Neural cell (in vitro differentiated cells): ENCODE results near the gene ZC3H8. TPM values are rescaled to one million over a fixed set of nuclear protein-coding genes. Genes with fewer than 3 reads are reported as not detected.

ENCODE experiments used
- H2AFZ ChIP-seq: fragments of 200-600, 300-800 bp; sonication (generic), shearing (Covaris generic); 2 replicates; pipeline ENCODE4 v1.6.0; 2014; ENCODE audit warnings: low read depth, mild to moderate bottlenecking, antibody characterized with exemption, low read length, moderate library complexity
- H3F3A ChIP-seq: fragments of 200-600 bp; shearing (Covaris generic); 2 replicates; pipeline ENCODE4 v1.6.1; 2016; ENCODE audit warnings: mild to moderate bottlenecking, moderate library complexity, mixed read lengths, antibody characterized with exemption, low read length; ENCODE audit not compliant: insufficient read depth, poor library complexity, severe bottlenecking
- H3K27ac ChIP-seq: fragments of 200-600, 300-800 bp; sonication (generic), shearing (Covaris generic); 2 replicates; pipeline ENCODE4 v1.5.1; 2014; ENCODE audit warnings: mild to moderate bottlenecking, low read length, moderate library complexity
- H3K27me3 ChIP-seq: fragments of 300-800, 200-600 bp; sonication (generic), shearing (Covaris generic); 2 replicates; pipeline ENCODE4 v1.6.0; 2014; ENCODE audit warnings: mild to moderate bottlenecking, low read depth, low read length, moderate library complexity; ENCODE audit not compliant: insufficient read depth
- H3K36me3 ChIP-seq: fragments of 300-800, 200-600 bp; sonication (generic), shearing (Covaris generic); 2 replicates; pipeline ENCODE4 v1.5.1; 2014; ENCODE audit warnings: mild to moderate bottlenecking, antibody characterized with exemption, low read length, moderate library complexity; ENCODE audit not compliant: insufficient read depth
- H3K4me2 ChIP-seq: fragments of 300-800, 200-600 bp; sonication (generic), shearing (Covaris generic); 2 replicates; pipeline ENCODE4 v1.6.0; 2014; ENCODE audit warnings: mild to moderate bottlenecking, low read length
- H3K4me3 ChIP-seq: fragments of 300-800, 200-600 bp; sonication (generic), shearing (Covaris generic); 2 replicates; pipeline ENCODE4 v1.5.1; 2014; ENCODE audit warnings: mild to moderate bottlenecking, low read length, moderate library complexity
- H3K79me2 ChIP-seq: fragments of 200-600 bp; shearing (Covaris generic); replicated peaks from 2 replicates; pipeline ENCODE4 v1.6.0; 2014; ENCODE audit warnings: mild to moderate bottlenecking, low read length, moderate library complexity; ENCODE audit not compliant: insufficient read depth
- H3K9ac ChIP-seq: fragments of 300-800, 200-600 bp; sonication (generic), shearing (Covaris generic); 2 replicates; pipeline ENCODE4 v1.6.1; 2016; ENCODE audit warnings: mild to moderate bottlenecking, low read length, mixed read lengths
- H3K9me2 ChIP-seq: fragments of 200-600 bp; shearing (Covaris generic); 2 replicates; pipeline ENCODE4 v1.6.1; 2016; ENCODE audit warnings: mild to moderate bottlenecking, low read length, mixed read lengths; ENCODE audit not compliant: insufficient read depth
- H3K9me3 ChIP-seq: fragments of 200-600, 300-800 bp; sonication (generic), shearing (Covaris generic); 2 replicates; pipeline ENCODE4 v1.6.1; 2016; ENCODE audit warnings: mild to moderate bottlenecking, mixed run types, low read length, moderate library complexity, mixed read lengths
- H4K20me1 ChIP-seq: fragments of 200-600 bp; shearing (Covaris generic); 2 replicates; pipeline ENCODE4 v1.6.1; 2016; ENCODE audit warnings: mild to moderate bottlenecking, mixed run types; ENCODE audit not compliant: insufficient read depth
- EP300 ChIP-seq: fragments of 450-650 bp; conservative IDR thresholded peaks from 2 replicates; pipeline ENCODE4 v1.6.1; 2014; ENCODE audit warnings: antibody characterized with exemption, mild to moderate bottlenecking, moderate library complexity; ENCODE audit not compliant: poor library complexity, severe bottlenecking
- EZH2 ChIP-seq: fragments of 200-600, 300-800 bp; shearing (Covaris generic), sonication (generic); IDR thresholded peaks from 2 replicates; pipeline ENCODE4 v1.6.1; 2014; ENCODE audit warnings: antibody characterized with exemption, low read length, borderline replicate concordance, mild to moderate bottlenecking; ENCODE audit not compliant: insufficient read depth, poor library complexity, severe bottlenecking
- MXI1 ChIP-seq: fragments of 450-650 bp; conservative IDR thresholded peaks from 2 replicates; pipeline ENCODE4 v1.6.1; 2014; ENCODE audit warnings: antibody characterized with exemption, mild to moderate bottlenecking; ENCODE audit not compliant: poor library complexity, severe bottlenecking
- POLR2AphosphoS5 ChIP-seq: IDR thresholded peaks from 2 replicates; pipeline ENCODE4 v1.6.1; 2012
- RAD21 ChIP-seq: fragments of 450-650 bp; conservative IDR thresholded peaks from 2 replicates; pipeline ENCODE4 v1.6.1; 2014; ENCODE audit warnings: antibody characterized with exemption, mild to moderate bottlenecking, moderate library complexity
- SMC3 ChIP-seq: fragments of 450-650 bp; conservative IDR thresholded peaks from 2 replicates; pipeline ENCODE4 v1.6.1; 2014; ENCODE audit warnings: antibody characterized with exemption, mild to moderate bottlenecking, moderate library complexity; ENCODE audit not compliant: poor library complexity
- TAF1 ChIP-seq: IDR thresholded peaks from 2 replicates; pipeline ENCODE4 v1.6.1; 2012; ENCODE audit warnings: low read depth
- polyA plus RNA-seq: library from polyadenylated mRNA; depleted of rRNA; stranded (reverse); fragments of >200 nt; gene quantifications from 2 replicates; pipeline ENCODE4 v1.2.3, GENCODE V29; 2014
- TF ChIP-seq, protein P1 (sequence below): fragments of 450-650 bp; IDR thresholded peaks from 2 replicates; pipeline ENCODE4 v1.5.1; 2014; ENCODE audit warnings: antibody characterized with exemption, mild to moderate bottlenecking, moderate library complexity; ENCODE audit not compliant: poor library complexity, severe bottlenecking
- TF ChIP-seq, protein P2 (sequence below): IDR thresholded peaks from 2 replicates; pipeline ENCODE4 v1.6.1; 2012; ENCODE audit warnings: borderline replicate concordance

The ZC3H8 gene
- polyA plus RNA-seq, 1 donor from 2014 or later: 26.5 TPM

DNA sequence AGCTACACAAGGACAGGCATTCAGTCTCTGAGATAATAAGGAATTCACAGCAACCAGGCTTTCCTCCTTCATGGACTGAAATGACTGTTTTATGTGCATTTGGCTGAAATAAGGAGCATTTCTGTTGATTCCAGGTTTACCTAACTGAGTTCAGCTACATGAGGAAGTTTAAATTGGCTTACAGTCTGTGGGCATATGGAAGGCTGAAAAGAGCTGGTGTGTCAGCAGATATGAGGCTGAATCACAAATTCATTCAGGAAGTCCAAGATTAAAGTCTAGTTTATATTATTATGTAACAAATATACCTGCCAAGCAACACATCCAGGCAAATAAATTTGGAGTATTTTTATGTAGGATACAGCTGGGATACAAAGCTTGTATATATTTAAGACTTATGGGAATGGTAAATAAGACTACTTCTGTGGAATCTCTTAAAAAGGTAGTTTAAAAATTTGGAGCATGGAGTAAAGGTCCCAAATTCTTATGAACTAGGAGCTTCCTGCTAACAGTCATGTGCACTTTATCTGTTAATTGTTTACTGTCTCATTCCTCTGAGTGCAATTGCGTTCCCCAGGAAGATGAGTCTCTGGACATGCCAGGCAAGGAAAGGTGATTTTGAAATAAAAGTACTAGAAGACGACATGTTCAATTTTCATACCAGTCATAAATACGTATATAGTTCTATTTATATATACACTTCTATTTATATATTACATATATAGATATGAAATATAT lies 53.0 kb downstream of the ZC3H8 start:
- H4K20me1 ChIP-seq: no peaks in the 10 kb centered on the region
- no peak overlapping the region for H3K4me2 ChIP-seq
- H2AFZ ChIP-seq: no peak overlapping the region
- H3K79me2 ChIP-seq: no peaks in the 10 kb centered on the region
- no peak overlapping the region for H3K27ac ChIP-seq
- TF ChIP-seq MXI1 (no peak), EP300 (no peak), SMC3 (no peak)
- TF ChIP-seq, protein P1, sequence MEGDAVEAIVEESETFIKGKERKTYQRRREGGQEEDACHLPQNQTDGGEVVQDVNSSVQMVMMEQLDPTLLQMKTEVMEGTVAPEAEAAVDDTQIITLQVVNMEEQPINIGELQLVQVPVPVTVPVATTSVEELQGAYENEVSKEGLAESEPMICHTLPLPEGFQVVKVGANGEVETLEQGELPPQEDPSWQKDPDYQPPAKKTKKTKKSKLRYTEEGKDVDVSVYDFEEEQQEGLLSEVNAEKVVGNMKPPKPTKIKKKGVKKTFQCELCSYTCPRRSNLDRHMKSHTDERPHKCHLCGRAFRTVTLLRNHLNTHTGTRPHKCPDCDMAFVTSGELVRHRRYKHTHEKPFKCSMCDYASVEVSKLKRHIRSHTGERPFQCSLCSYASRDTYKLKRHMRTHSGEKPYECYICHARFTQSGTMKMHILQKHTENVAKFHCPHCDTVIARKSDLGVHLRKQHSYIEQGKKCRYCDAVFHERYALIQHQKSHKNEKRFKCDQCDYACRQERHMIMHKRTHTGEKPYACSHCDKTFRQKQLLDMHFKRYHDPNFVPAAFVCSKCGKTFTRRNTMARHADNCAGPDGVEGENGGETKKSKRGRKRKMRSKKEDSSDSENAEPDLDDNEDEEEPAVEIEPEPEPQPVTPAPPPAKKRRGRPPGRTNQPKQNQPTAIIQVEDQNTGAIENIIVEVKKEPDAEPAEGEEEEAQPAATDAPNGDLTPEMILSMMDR: no peak
- H3K9me3 ChIP-seq: no peaks in the 10 kb centered on the region
- no peaks in the 10 kb centered on the region for H3K36me3 ChIP-seq
- no peaks in the 10 kb centered on the region for H3K27me3 ChIP-seq
- H3K9me2 ChIP-seq: no peaks in the 10 kb centered on the region
- no peak overlapping the region for H3K4me3 ChIP-seq
- no peaks in the 10 kb centered on the region for H3F3A ChIP-seq
- H3K9ac ChIP-seq: no peak overlapping the region

DNA sequence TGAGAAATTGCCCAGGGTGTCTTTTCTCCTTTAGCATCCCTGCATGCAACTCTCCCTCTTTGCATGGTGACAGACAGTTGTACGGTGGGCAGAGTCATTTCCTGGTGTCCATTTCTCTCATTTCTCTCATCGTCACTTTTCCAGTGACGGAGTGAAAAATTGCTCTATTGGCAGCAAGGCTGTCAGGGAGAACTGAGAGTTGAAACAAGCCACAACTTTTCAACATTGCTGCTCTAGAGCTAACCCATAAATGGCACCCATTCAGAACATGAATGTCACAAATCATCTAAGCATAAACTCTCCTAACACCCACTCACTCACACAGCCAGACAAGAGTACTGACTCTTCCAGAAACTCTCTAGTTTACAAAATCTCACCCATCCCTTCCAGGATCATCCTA lies 55.7 kb downstream of the ZC3H8 start:
- H3K27ac ChIP-seq: no peak overlapping the region
- no peak overlapping the region for H3K4me2 ChIP-seq

More for the DNA sequence above, 55.7 kb downstream of the ZC3H8 start:
- no peaks in the 10 kb centered on the region for H3K27me3 ChIP-seq
- H4K20me1 ChIP-seq: no peaks in the 10 kb centered on the region
- no peak overlapping the region for H2AFZ ChIP-seq
- no peak for TF ChIP-seq POLR2AphosphoS5
- TF ChIP-seq, protein P2, sequence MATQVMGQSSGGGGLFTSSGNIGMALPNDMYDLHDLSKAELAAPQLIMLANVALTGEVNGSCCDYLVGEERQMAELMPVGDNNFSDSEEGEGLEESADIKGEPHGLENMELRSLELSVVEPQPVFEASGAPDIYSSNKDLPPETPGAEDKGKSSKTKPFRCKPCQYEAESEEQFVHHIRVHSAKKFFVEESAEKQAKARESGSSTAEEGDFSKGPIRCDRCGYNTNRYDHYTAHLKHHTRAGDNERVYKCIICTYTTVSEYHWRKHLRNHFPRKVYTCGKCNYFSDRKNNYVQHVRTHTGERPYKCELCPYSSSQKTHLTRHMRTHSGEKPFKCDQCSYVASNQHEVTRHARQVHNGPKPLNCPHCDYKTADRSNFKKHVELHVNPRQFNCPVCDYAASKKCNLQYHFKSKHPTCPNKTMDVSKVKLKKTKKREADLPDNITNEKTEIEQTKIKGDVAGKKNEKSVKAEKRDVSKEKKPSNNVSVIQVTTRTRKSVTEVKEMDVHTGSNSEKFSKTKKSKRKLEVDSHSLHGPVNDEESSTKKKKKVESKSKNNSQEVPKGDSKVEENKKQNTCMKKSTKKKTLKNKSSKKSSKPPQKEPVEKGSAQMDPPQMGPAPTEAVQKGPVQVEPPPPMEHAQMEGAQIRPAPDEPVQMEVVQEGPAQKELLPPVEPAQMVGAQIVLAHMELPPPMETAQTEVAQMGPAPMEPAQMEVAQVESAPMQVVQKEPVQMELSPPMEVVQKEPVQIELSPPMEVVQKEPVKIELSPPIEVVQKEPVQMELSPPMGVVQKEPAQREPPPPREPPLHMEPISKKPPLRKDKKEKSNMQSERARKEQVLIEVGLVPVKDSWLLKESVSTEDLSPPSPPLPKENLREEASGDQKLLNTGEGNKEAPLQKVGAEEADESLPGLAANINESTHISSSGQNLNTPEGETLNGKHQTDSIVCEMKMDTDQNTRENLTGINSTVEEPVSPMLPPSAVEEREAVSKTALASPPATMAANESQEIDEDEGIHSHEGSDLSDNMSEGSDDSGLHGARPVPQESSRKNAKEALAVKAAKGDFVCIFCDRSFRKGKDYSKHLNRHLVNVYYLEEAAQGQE: no peak
- no peak for TF ChIP-seq EZH2
- TF ChIP-seq MXI1: no peak
- no peak for TF ChIP-seq RAD21
- TF ChIP-seq TAF1: no peak
- no peak for TF ChIP-seq SMC3
- TF ChIP-seq EP300: no peak
- no peaks in the 10 kb centered on the region for H3K9me2 ChIP-seq
- H3K4me3 ChIP-seq: no peak overlapping the region
- H3F3A ChIP-seq: no peaks in the 10 kb centered on the region
- no peak overlapping the region for H3K9ac ChIP-seq
- no peaks in the 10 kb centered on the region for H3K79me2 ChIP-seq
- H3K36me3 ChIP-seq: no peaks in the 10 kb centered on the region
- no peaks in the 10 kb centered on the region for H3K9me3 ChIP-seq
